Lung microvascular endothelial cell (primary cell): ENCODE results near the gene PDGFRA. TPM values are rescaled to one million over a fixed set of nuclear protein-coding genes. Genes with fewer than 3 reads are reported as not detected.

ENCODE experiments used
- DNase-seq, 2 donors: peaks; one replicate each; pipeline versions ENCODE4 v3.0.0 to v3.0.0-alpha.2; 2010; ENCODE audit warnings: low read depth in 2 of 2
- total RNA-seq: library from RNA; depleted of rRNA; stranded (reverse); fragments of >200 nt; gene quantifications from 2 replicates; pipeline ENCODE4 v1.2.1, GENCODE V29; 2014

The PDGFRA gene
- total RNA-seq, 1 donor from 2014 or later, result 0.20 TPM

GRCh38 chr4:54255881-54256280 lies 26.8 kb downstream of the PDGFRA start:
- DNase-seq, result no peak

- no peak for DNase-seq
Observed at GRCh38 chr4:54256491-54257486, 27.7 kb downstream of the PDGFRA start.

- no peak for DNase-seq
Observed at GRCh38 chr4:54265366-54265765, 36.3 kb downstream of the PDGFRA start.

DNA sequence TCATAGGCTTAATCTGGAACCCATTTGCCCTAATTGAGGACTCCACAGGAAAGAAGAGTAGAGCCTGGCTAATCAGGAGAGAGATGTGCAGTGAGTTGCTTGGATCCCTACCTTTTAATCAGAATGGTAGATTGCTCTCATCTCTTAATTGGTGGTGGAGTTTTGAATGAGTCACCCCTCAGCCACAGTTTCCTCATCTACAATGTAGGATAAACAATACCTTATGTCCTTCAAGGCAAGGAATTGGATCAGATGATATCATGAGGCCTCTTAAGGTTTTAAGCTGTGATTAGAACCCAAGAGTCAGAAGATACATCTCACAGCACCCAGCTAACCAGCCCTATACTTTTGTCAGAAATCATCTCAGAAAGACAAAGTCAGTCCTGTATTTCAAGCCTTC lies 39.1 kb downstream of the PDGFRA start:
- peak in 1 of 2 donors; percentile 11 for DNase-seq

GRCh38 chr4:54271464-54271863 lies 42.4 kb downstream of the PDGFRA start:
- DNase-seq, result no peak

- no peak for DNase-seq
Observed at GRCh38 chr4:54272051-54272450, 43.0 kb downstream of the PDGFRA start.

DNA sequence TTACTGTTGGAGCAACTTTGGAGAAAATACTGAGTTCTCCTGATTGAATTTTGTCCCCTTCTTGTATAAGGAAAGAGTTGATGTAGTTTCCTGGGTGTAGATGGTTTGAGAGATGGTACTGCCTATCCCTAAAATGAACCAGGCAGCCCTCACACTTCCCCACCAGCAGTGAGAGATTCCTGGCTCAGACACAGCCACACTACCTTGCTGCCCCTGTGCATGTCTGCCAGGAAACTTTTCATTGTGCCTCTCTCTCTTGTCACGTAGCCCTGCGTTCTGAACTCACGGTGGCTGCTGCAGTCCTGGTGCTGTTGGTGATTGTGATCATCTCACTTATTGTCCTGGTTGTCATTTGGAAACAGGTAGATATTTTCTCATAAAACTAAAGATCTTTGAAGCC lies 45.2 kb downstream of the PDGFRA start:
- DNase-seq, result no peak

DNA sequence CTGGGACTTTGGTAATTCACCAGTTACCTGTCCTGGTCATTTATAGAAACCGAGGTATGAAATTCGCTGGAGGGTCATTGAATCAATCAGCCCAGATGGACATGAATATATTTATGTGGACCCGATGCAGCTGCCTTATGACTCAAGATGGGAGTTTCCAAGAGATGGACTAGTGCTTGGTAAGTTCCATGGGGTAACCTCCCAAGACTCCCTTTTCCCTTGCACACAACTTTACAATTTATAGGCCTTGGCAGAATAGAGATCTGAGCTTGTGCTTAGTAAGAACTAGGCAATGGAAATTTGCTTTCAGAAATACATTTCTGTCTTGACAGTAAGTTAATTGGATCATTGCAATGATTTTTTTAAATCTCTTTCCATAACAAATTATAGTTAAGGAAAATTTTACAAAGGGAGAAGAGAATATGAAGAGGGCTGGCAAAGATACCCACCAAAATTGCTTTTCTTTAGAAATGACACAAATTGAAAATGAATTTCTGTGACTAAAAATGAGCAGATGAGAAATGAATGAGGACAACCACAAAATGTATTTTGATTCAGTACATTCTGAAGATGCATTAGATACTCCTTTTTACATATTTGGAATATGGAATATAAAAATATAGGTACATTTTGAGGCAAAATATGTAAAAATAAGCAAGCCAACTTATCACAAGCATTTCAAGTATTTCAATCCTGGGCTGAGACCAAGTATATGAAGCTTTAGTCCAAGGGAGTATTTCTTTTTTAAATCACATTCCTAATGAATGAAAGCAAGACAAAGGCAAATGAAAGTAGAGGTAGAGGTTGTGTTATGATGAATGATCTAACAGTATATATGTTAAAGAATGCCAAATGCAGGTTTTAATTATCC lies 45.9 kb downstream of the PDGFRA start:
- DNase-seq, result no peak

- DNase-seq, result peak in 1 of 2 donors; percentile 59
Observed at GRCh38 chr4:54276641-54277430, 47.7 kb downstream of the PDGFRA start.

DNA sequence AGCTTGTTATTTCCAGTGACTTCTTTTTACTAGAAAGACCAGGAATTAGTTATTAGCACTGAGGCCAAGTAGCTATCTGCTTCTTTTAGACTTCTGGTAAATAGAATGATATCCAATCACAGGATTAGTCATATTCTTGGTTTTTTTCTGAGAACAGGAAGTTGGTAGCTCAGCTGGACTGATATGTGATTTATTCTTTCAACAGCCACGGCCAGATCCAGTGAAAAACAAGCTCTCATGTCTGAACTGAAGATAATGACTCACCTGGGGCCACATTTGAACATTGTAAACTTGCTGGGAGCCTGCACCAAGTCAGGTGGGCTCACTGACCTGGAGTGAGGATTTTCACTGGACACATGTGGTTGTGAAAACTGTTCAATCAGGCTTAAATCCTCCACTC lies 48.6 kb downstream of the PDGFRA start:
- DNase-seq, result peak; percentile 72 to 91

DNA sequence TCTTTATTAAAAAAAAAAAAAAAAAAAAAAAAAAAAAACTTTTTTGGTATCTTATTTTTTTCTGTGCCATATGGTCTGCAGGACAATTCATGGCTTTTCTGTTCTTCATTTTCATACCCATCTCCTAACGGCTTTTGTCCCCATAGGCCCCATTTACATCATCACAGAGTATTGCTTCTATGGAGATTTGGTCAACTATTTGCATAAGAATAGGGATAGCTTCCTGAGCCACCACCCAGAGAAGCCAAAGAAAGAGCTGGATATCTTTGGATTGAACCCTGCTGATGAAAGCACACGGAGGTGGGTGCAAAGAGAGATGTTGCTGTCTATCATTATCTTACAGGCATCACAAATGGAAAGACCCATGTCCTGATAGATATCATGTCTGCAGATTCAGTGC lies 49.1 kb downstream of the PDGFRA start:
- no peak for DNase-seq

DNA sequence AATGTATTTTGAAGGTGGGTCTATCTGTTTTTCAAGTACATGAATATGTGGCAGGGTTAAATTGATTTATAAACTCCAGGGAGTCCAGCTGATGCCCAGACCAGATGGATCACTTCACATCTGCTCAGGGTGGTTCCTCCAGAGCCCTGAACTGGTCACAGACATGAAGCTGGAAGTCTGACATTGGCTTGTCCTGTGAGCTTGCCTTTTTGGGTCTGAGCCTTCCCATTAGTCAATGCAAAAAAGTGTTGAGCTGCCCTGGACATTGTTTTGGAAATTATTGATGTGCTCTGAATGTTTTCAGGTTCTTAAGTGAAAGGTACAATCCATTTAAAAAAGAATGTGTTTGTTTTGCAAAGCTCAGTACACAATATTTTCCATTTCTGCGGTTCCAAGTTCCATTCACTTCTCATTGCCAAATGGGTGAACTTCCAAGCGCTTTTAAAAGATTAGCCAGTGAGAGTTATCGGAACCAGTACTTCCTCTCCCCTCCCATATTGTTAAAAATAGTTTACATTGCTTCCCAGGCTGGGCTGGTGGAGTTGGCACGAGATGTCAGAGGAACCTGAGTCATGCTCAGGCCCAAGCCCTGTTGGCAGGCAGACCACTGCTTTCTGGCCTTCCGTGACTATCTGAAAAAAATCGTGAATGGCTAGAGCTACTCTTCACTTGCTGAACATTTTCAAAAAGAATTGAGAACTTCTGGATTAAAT lies 52.1 kb downstream of the PDGFRA start:
- DNase-seq, result peak; percentile 96 to 98

DNA sequence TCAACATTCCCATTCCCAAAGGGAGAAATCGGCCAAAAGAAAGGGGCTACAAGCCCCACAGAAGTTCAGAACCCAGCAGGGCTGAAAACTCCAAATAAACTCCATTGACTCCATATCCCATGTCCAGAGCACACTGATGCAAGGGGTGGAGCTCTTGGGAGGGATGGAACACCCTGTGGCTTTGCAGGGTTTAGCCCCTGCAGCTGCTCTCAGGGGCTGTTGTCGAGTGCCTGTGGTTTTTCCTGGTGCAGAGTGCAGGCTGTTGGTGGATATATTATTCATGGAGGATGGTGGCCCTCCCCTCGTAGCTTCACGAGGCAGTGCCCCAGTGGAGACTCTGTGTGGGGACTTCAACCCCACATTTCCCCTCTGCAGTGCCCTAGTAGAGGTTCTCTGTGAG lies 53.7 kb downstream of the PDGFRA start:
- DNase-seq, result no peak

- DNase-seq, result no peak
Observed at GRCh38 chr4:54289316-54289715, 60.2 kb downstream of the PDGFRA start.

GRCh38 chr4:54290980-54291379 lies 61.9 kb downstream of the PDGFRA start:
- no peak for DNase-seq

DNA sequence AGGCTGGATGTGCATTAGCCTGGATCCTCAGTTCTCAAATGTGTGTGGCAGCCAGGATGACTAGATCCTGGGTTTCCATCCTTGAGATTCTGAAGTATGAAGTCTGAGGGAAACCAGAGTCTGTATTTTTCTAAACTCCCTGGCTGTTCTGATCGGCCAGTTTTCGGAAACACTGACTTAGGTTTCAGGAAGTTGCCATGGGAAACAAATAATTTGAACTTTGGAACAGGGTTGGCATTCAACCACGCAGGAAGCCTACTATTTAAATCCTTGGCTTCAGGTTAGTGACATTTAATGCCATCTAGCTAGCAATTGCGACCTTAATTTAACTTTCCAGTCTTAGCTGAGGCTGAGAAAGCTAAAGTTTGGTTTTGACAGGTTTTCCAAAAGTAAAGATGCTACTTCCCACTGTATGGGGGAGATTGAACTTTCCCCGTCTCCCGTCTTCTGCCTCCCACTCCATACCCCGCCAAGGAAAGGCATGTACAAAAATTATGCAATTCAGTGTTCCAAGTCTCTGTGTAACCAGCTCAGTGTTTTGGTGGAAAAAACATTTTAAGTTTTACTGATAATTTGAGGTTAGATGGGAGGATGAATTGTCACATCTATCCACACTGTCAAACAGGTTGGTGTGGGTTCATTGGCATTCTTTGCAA lies 67.6 kb downstream of the PDGFRA start:
- peak; percentile 35 to 56 for DNase-seq

DNA sequence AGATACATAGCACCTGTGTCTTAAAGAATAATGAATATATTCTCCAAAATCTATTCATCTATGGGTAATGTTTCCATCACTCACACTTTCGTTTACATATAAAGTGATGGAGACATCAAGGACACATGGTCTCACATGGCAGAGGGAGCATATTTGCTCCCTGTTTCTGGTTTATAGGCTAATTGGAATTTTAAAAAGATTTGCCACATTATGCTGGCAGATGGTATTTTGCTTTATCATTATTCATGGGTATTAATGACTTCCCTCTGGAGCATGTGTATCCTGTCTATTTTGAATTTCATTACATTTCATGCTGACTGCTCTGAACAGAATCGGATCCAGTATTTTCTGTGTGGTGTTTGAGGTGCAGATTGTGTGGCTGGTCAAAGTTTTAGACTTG lies 79.0 kb downstream of the PDGFRA start:
- no peak for DNase-seq

- no peak for DNase-seq
Observed at GRCh38 chr4:54315561-54316538, 86.8 kb downstream of the PDGFRA start.

- no peak for DNase-seq
Observed at GRCh38 chr4:54317690-54318089, 88.6 kb downstream of the PDGFRA start.
